HL-60 (cell line): ENCODE data around the gene CHN2.

Experiments
- DNase-seq, 2 experiments: peaks; one replicate each; pipeline ENCODE4 v3.0.0-alpha.2; 2010 to 2020; ENCODE audit warnings: low read depth in 1 of 2, low spot score in 1 of 2
- H3K27ac ChIP-seq: fragments of 250-450 bp; sonication (Bioruptor Pico); replicated peaks from 2 replicates; pipeline ENCODE4 v1.5.1; 2020; ENCODE audit warnings: mild to moderate bottlenecking, moderate library complexity
- H3K27me3 ChIP-seq: fragments of 250-450 bp; sonication (Bioruptor Pico); 2 replicates; pipeline ENCODE4 v1.5.1; 2021; ENCODE audit warnings: mild to moderate bottlenecking, moderate library complexity; ENCODE audit not compliant: insufficient read depth, poor library complexity, severe bottlenecking
- H3K4me3 ChIP-seq: replicated peaks from 2 replicates; pipeline ENCODE4 v1.5.1; 2011; ENCODE audit warnings: mild to moderate bottlenecking, control low read depth, low read length; ENCODE audit not compliant: insufficient read depth
- GABPA ChIP-seq: IDR thresholded peaks from 2 replicates; pipeline ENCODE4 v1.6.1; 2012; ENCODE audit warnings: low read depth
- POLR2AphosphoS5 ChIP-seq: IDR thresholded peaks from 2 replicates; pipeline ENCODE4 v1.6.1; 2012; ENCODE audit warnings: low read depth
- SPI1 ChIP-seq: IDR thresholded peaks from 2 replicates; pipeline ENCODE4 v1.6.1; 2012; ENCODE audit warnings: low read depth, mild to moderate bottlenecking, borderline replicate concordance
- TF ChIP-seq, protein P1 (sequence below): IDR thresholded peaks from one replicate; pipeline ENCODE4 v1.5.1; 2011; ENCODE audit warnings: low read length, control low read depth, inconsistent platforms; ENCODE audit not compliant: insufficient read depth
- TF ChIP-seq, protein P2 (sequence below): IDR thresholded peaks from 2 replicates; pipeline ENCODE4 v1.6.1; 2012; ENCODE audit warnings: low read depth; ENCODE audit not compliant: insufficient replicate concordance

CHN2 gene

DNA sequence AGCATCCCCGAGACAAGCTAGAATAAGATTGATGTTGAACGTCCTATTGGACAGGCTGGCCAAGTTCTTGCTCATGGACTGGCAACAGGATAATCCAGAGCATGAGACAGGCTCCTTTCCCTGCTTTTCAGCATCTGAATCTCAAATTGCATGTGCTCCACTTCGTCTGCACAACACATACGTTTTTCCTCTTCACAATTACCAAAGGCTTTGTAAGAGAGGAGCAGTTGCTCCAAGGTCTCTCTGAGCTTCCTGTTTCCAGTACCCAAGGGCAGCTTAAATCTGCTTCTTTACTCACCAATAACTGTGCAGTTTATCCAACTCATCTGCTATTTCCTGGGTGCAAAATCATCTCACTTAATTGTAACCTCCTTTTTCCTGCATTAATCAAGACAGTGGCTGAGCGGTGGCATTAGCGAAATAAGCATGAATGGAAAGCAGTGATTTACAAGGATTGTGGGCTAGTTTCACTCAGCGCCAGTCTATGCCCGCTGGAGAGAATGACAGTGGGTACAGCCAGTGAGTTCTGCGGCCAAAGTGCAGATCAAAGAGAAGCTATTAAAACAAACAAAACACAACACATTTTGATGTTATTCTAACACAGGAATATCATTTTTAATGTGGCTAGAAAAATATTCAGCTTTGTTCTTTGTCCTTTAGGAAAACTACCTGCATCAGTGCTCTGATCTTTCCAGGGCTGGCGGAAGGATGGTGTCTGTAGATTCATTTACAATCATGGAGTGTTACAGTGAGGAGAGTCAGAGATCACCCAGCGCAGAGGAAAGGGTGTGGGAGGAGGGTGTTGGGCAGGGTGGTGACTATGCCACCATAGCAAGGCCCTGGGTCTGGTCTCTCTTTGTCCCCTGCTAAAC lies 79.8 kb downstream of the CHN2 start:
- no peak overlapping the region for H3K4me3 ChIP-seq
- 0 out of 2 replicates have a peak overlapping the region, but pooled peaks have one; percentile 19 for H3K27ac ChIP-seq
- TF ChIP-seq, protein P1, sequence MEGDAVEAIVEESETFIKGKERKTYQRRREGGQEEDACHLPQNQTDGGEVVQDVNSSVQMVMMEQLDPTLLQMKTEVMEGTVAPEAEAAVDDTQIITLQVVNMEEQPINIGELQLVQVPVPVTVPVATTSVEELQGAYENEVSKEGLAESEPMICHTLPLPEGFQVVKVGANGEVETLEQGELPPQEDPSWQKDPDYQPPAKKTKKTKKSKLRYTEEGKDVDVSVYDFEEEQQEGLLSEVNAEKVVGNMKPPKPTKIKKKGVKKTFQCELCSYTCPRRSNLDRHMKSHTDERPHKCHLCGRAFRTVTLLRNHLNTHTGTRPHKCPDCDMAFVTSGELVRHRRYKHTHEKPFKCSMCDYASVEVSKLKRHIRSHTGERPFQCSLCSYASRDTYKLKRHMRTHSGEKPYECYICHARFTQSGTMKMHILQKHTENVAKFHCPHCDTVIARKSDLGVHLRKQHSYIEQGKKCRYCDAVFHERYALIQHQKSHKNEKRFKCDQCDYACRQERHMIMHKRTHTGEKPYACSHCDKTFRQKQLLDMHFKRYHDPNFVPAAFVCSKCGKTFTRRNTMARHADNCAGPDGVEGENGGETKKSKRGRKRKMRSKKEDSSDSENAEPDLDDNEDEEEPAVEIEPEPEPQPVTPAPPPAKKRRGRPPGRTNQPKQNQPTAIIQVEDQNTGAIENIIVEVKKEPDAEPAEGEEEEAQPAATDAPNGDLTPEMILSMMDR, result no peak
- no peak for TF ChIP-seq GABPA
- no peak for TF ChIP-seq SPI1
- TF ChIP-seq POLR2AphosphoS5, result no peak
- TF ChIP-seq, protein P2, sequence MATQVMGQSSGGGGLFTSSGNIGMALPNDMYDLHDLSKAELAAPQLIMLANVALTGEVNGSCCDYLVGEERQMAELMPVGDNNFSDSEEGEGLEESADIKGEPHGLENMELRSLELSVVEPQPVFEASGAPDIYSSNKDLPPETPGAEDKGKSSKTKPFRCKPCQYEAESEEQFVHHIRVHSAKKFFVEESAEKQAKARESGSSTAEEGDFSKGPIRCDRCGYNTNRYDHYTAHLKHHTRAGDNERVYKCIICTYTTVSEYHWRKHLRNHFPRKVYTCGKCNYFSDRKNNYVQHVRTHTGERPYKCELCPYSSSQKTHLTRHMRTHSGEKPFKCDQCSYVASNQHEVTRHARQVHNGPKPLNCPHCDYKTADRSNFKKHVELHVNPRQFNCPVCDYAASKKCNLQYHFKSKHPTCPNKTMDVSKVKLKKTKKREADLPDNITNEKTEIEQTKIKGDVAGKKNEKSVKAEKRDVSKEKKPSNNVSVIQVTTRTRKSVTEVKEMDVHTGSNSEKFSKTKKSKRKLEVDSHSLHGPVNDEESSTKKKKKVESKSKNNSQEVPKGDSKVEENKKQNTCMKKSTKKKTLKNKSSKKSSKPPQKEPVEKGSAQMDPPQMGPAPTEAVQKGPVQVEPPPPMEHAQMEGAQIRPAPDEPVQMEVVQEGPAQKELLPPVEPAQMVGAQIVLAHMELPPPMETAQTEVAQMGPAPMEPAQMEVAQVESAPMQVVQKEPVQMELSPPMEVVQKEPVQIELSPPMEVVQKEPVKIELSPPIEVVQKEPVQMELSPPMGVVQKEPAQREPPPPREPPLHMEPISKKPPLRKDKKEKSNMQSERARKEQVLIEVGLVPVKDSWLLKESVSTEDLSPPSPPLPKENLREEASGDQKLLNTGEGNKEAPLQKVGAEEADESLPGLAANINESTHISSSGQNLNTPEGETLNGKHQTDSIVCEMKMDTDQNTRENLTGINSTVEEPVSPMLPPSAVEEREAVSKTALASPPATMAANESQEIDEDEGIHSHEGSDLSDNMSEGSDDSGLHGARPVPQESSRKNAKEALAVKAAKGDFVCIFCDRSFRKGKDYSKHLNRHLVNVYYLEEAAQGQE, result no peak
- no peaks in the 10 kb centered on the region for H3K27me3 ChIP-seq
- peak in 1 of 2 experiments; percentile 52 for DNase-seq

DNA sequence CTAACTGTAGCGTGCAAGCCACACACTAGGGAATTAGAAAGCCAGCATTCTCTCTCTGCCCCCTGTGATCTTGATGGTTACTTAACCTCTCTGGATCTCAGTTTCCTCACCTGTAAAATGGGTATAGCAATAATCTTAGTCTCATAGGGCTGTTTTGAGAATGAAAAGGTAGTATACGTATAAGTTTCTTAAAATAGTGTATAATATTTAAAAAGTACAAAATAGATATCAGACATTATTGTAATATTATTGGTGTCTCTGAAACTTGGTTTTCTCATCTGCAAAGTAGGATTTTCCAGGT lies 80.4 kb downstream of the CHN2 start:
- no peaks in the 10 kb centered on the region for H3K27me3 ChIP-seq
- H3K27ac ChIP-seq, result no peak overlapping the region
- H3K4me3 ChIP-seq, result no peak overlapping the region
- no peak for DNase-seq
- TF ChIP-seq, protein P2, result no peak
- TF ChIP-seq POLR2AphosphoS5 (no peak), GABPA (no peak), SPI1 (no peak)
- TF ChIP-seq, protein P1, result no peak

DNA sequence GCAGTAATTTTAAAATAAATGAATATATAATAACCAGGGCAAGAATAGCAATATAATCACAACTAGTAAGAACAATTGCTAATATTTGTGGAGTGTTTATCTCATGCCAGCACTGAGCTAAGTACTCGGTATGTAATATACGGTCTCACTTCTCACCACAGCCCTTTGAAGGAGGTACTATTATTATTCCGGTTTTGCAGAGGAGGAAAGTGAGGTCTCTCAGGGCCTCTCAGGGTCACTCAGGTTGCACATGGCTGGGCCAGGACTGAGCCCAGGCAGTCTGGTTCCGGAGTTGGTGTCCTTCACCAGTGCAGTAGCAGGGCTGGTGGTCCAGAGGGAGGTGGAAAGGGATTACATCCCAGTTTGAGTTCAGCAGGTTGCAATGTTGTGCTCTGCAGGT lies 80.9 kb downstream of the CHN2 start:
- TF ChIP-seq, protein P1, result no peak
- no peak for TF ChIP-seq GABPA
- no peak overlapping the region for H3K4me3 ChIP-seq
- DNase-seq, result no peak
- H3K27ac ChIP-seq, result no peak overlapping the region
- no peaks in the 10 kb centered on the region for H3K27me3 ChIP-seq

DNA sequence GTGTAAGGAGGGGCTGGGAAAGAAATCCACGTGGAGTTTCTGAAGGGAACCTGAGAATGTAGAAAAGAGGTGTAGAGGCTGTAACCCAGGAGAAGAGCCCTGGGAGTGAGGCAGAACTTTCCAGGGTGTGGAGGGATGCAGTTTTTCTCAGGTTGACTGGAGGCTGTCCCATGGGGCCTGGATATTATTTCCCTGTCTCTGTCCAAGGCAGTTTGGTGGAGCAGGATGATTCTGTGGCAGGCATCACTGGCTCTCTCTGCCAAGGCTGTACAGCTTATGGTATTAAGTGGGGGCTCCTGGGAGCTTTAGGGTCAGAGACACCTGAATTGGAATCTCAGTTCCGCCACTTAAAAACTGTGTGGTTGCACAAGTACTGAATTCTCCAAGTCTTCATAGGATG lies 81.6 kb downstream of the CHN2 start:
- TF ChIP-seq, protein P2, result no peak
- TF ChIP-seq, protein P1, result no peak
- TF ChIP-seq GABPA (no peak), SPI1 (no peak), POLR2AphosphoS5 (no peak)
- Histone ChIP-seq H3K27ac (no peak overlapping the region), H3K4me3 (no peak overlapping the region), H3K27me3 (no peaks in the 10 kb centered on the region)
- no peak for DNase-seq
